Fibroblast of lung (primary cell): ENCODE data around the gene USP46. TPM values are rescaled to one million over a fixed set of nuclear protein-coding genes. Genes with fewer than 3 reads are reported as not detected.
A peak's percentile ranks its signal among the peaks of the same experiment; 100 is the strongest.

Experiments used
- DNase-seq, 2 donors: peaks; one replicate each; pipeline versions ENCODE4 v3.0.0 to v3.0.0-alpha.2; 2010; ENCODE audit warnings: low read depth in 2 of 2
- H2AFZ ChIP-seq: 2 replicates; pipeline ENCODE4 v1.5.1; 2012; ENCODE audit warnings: low read length, control low read depth, inconsistent platforms
- H3K27ac ChIP-seq: 2 replicates; pipeline ENCODE4 v1.5.1; 2011; ENCODE audit warnings: low read length, control low read depth; ENCODE audit not compliant: insufficient read depth
- H3K27me3 ChIP-seq: 2 replicates; pipeline ENCODE4 v1.5.1; 2011; ENCODE audit warnings: mild to moderate bottlenecking, low read length; ENCODE audit not compliant: control insufficient read depth, insufficient read depth
- H3K36me3 ChIP-seq: 2 replicates; pipeline ENCODE4 v1.5.1; 2011; ENCODE audit warnings: low read length; ENCODE audit not compliant: control insufficient read depth, insufficient read depth
- H3K4me1 ChIP-seq: 2 replicates; pipeline ENCODE4 v1.5.1; 2011; ENCODE audit warnings: low read length; ENCODE audit not compliant: control insufficient read depth, insufficient read depth; ENCODE audit errors: extremely low read depth
- H3K4me2 ChIP-seq: 2 replicates; pipeline ENCODE4 v1.5.1; 2011; ENCODE audit warnings: low read length, control low read depth; ENCODE audit not compliant: insufficient read depth; ENCODE audit errors: extremely low read depth
- H3K4me3 ChIP-seq, 4 experiments: fragments of 200-600 bp in 1 of 4; sonication (generic) in 1 of 4; replicated peaks in 1 of 4; 2 replicates each; pipeline ENCODE4 v1.5.1; 2011 to 2016; ENCODE audit warnings: low read length in 4 of 4, low read depth in 3 of 4, mild to moderate bottlenecking in 3 of 4, control low read depth in 2 of 4, inconsistent platforms in 1 of 4, mixed read lengths in 1 of 4; ENCODE audit not compliant: insufficient read depth in 1 of 4; ENCODE audit errors: control extremely low read depth in 1 of 4
- H3K79me2 ChIP-seq: 2 replicates; pipeline ENCODE4 v1.5.1; 2012; ENCODE audit warnings: mild to moderate bottlenecking, low read length, inconsistent platforms; ENCODE audit not compliant: control insufficient read depth, insufficient read depth
- H3K9ac ChIP-seq: 2 replicates; pipeline ENCODE4 v1.5.1; 2011; ENCODE audit warnings: mild to moderate bottlenecking, low read length, control low read depth; ENCODE audit not compliant: insufficient read depth
- H3K9me3 ChIP-seq: 2 replicates; pipeline ENCODE4 v1.5.1; 2012; ENCODE audit warnings: low read depth, low read length; ENCODE audit not compliant: control insufficient read depth, insufficient read depth
- H4K20me1 ChIP-seq: 2 replicates; pipeline ENCODE4 v1.5.1; 2011; ENCODE audit warnings: low read length; ENCODE audit not compliant: control insufficient read depth, insufficient read depth; ENCODE audit errors: extremely low read depth
- CTCF ChIP-seq, 2 donors: IDR thresholded peaks in 1 of 2; conservative IDR thresholded peaks in 1 of 2; 1 replicate in 1 of 2; 2 replicates in 1 of 2; pipeline ENCODE4 v1.5.1; 2011 to 2012; ENCODE audit warnings: low read length in 2 of 2, control low read depth in 1 of 2, inconsistent platforms in 1 of 2, low read depth in 1 of 2, mild to moderate bottlenecking in 1 of 2
- EZH2 ChIP-seq: IDR thresholded peaks from 2 replicates; pipeline ENCODE4 v1.5.1; 2012; ENCODE audit warnings: low read length, control low read depth, mild to moderate bottlenecking; ENCODE audit errors: missing control alignments
- polyA plus RNA-seq, 2 donors: library from polyadenylated mRNA; depleted of rRNA in 1 of 2; stranded (reverse) in 1 of 2; unstranded in 1 of 2; fragments of >200 nt; gene quantifications; 2 replicates each; pipeline ENCODE4 v1.2.1, GENCODE V29; 2011 to 2012; ENCODE audit warnings: missing spikeins in 1 of 2
- total RNA-seq: library from RNA; depleted of rRNA; stranded (reverse); fragments of >200 nt; gene quantifications from 2 replicates; pipeline ENCODE4 v1.2.1, GENCODE V29; 2014

USP46 gene
- total and polyA plus RNA-seq, 2 donors (not counting 1 experiment from before 2014, with no cell fraction given) = 14.4 to 21.8 TPM

GRCh38 chr4:52577624-52577962 is 81.5 kb downstream of the USP46 start:
- Histone ChIP-seq H4K20me1 (no peaks in the 10 kb centered on the region), H3K9me3 (no peaks in the 10 kb centered on the region), H2AFZ (no peak overlapping the region), H3K36me3 (no peaks in the 10 kb centered on the region), H3K9ac (no peak overlapping the region), H3K79me2 (no peaks in the 10 kb centered on the region), H3K27ac (no peak overlapping the region), H3K27me3 (no peaks in the 10 kb centered on the region), H3K4me3 (no peak overlapping the region), H3K4me2 (no peak overlapping the region), H3K4me1 (peaks cover 10% of the 10 kb centered on the region)
- no peak for TF ChIP-seq EZH2
- no peak for TF ChIP-seq CTCF (conservative IDR thresholded peaks at IDR 0.05 in 1 of 2, IDR thresholded peaks at IDR 0.05 in 1 of 2; ENCODE audit: low read depth in 1 of 2, low read length in 2 of 2)
- no peak for DNase-seq

- Histone ChIP-seq H4K20me1 (no peaks in the 10 kb centered on the region), H3K27ac (no peak overlapping the region), H3K79me2 (no peaks in the 10 kb centered on the region), H3K9ac (no peak overlapping the region), H3K4me1 (peaks cover 11% of the 10 kb centered on the region), H2AFZ (no peak overlapping the region), H3K9me3 (no peaks in the 10 kb centered on the region), H3K4me3 (no peak overlapping the region), H3K36me3 (no peaks in the 10 kb centered on the region), H3K4me2 (no peak overlapping the region), H3K27me3 (no peaks in the 10 kb centered on the region)
- TF ChIP-seq CTCF (conservative IDR thresholded peaks at IDR 0.05 in 1 of 2, IDR thresholded peaks at IDR 0.05 in 1 of 2; ENCODE audit: low read depth in 1 of 2, low read length in 2 of 2) (no peak), EZH2 (no peak)
- peak; percentile 53 to 73 for DNase-seq
Measured at GRCh38 chr4:52576961-52577623, 82.0 kb downstream of the USP46 start.

- no peak for DNase-seq
- H2AFZ ChIP-seq = no peak overlapping the region
- no peak overlapping the region for H3K4me3 ChIP-seq
- no peak overlapping the region for H3K4me2 ChIP-seq
- H3K36me3 ChIP-seq = no peaks in the 10 kb centered on the region
- H3K27ac ChIP-seq = no peak overlapping the region
- peaks cover 11% of the 10 kb centered on the region for H3K4me1 ChIP-seq
- TF ChIP-seq CTCF (conservative IDR thresholded peaks at IDR 0.05 in 1 of 2, IDR thresholded peaks at IDR 0.05 in 1 of 2; ENCODE audit: low read depth in 1 of 2, low read length in 2 of 2) (no peak), EZH2 (no peak)
- no peak overlapping the region for H3K9ac ChIP-seq
- no peaks in the 10 kb centered on the region for H3K9me3 ChIP-seq
- H3K27me3 ChIP-seq = no peaks in the 10 kb centered on the region
- no peaks in the 10 kb centered on the region for H3K79me2 ChIP-seq
- H4K20me1 ChIP-seq = no peaks in the 10 kb centered on the region
Measured at GRCh38 chr4:52576326-52576725, 82.8 kb downstream of the USP46 start.
